Nephron progenitor cell (in vitro differentiated cells): ENCODE data around the gene UQCRC1.

ENCODE experiments used
- DNase-seq: peaks from one replicate; pipeline ENCODE4 v3.0.0; 2021
- H3K27ac Mint-ChIP-seq: 2 replicates; pipeline ENCODE4 v1.8.0; 2021; ENCODE audit warnings: mild to moderate bottlenecking, moderate library complexity, mixed read lengths
- H3K27me3 Mint-ChIP-seq: 2 replicates; pipeline ENCODE4 v1.8.0; 2021; ENCODE audit warnings: mild to moderate bottlenecking, low read depth, mixed read lengths; ENCODE audit not compliant: poor library complexity
- H3K36me3 Mint-ChIP-seq: 2 replicates; pipeline ENCODE4 v1.8.0; 2021; ENCODE audit warnings: low read depth, mixed read lengths
- H3K4me1 Mint-ChIP-seq: 2 replicates; pipeline ENCODE4 v1.8.0; 2021; ENCODE audit warnings: mixed read lengths
- H3K4me3 Mint-ChIP-seq: 2 replicates; pipeline ENCODE4 v1.8.0; 2021; ENCODE audit warnings: mild to moderate bottlenecking, moderate library complexity, mixed read lengths
- H3K9me3 Mint-ChIP-seq: 2 replicates; pipeline ENCODE4 v1.8.0; 2021; ENCODE audit warnings: mild to moderate bottlenecking, moderate library complexity, mixed read lengths
- TF ChIP-seq, protein P1 (sequence below): fragments of 200-600 bp; sonication (generic); IDR thresholded peaks from 2 replicates; pipeline ENCODE4 v1.5.0; 2021; ENCODE audit warnings: antibody characterized with exemption

The UQCRC1 gene

GRCh38 chr3:48631516-48632448 is 22.3 kb upstream of the UQCRC1 start:
- Mint-ChIP-seq H3K4me3 (no peak overlapping the region), H3K27ac (no peak overlapping the region), H3K27me3 (no peaks in the 10 kb centered on the region), H3K36me3 (peaks cover 26% of the 10 kb centered on the region), H3K4me1 (peaks cover 52% of the 10 kb centered on the region), H3K9me3 (no peaks in the 10 kb centered on the region)
- no peak for DNase-seq
- TF ChIP-seq, protein P1, sequence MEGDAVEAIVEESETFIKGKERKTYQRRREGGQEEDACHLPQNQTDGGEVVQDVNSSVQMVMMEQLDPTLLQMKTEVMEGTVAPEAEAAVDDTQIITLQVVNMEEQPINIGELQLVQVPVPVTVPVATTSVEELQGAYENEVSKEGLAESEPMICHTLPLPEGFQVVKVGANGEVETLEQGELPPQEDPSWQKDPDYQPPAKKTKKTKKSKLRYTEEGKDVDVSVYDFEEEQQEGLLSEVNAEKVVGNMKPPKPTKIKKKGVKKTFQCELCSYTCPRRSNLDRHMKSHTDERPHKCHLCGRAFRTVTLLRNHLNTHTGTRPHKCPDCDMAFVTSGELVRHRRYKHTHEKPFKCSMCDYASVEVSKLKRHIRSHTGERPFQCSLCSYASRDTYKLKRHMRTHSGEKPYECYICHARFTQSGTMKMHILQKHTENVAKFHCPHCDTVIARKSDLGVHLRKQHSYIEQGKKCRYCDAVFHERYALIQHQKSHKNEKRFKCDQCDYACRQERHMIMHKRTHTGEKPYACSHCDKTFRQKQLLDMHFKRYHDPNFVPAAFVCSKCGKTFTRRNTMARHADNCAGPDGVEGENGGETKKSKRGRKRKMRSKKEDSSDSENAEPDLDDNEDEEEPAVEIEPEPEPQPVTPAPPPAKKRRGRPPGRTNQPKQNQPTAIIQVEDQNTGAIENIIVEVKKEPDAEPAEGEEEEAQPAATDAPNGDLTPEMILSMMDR: no peak

- TF ChIP-seq, protein P1: no peak
- Mint-ChIP-seq H3K27ac (no peak overlapping the region), H3K27me3 (no peaks in the 10 kb centered on the region), H3K9me3 (no peaks in the 10 kb centered on the region), H3K4me1 (peaks cover 52% of the 10 kb centered on the region), H3K4me3 (no peak overlapping the region), H3K36me3 (peaks cover 36% of the 10 kb centered on the region)
- DNase-seq: no peak
Measured at GRCh38 chr3:48630833-48631232, 21.4 kb upstream of the UQCRC1 start.

GRCh38 chr3:48630407-48630806 is 21.0 kb upstream of the UQCRC1 start:
- Mint-ChIP-seq H3K4me3 (no peak overlapping the region), H3K36me3 (peaks cover 36% of the 10 kb centered on the region), H3K27ac (no peak overlapping the region), H3K27me3 (no peaks in the 10 kb centered on the region), H3K9me3 (no peaks in the 10 kb centered on the region), H3K4me1 (peaks cover 55% of the 10 kb centered on the region)
- TF ChIP-seq, protein P1: no peak
- DNase-seq: no peak

DNA sequence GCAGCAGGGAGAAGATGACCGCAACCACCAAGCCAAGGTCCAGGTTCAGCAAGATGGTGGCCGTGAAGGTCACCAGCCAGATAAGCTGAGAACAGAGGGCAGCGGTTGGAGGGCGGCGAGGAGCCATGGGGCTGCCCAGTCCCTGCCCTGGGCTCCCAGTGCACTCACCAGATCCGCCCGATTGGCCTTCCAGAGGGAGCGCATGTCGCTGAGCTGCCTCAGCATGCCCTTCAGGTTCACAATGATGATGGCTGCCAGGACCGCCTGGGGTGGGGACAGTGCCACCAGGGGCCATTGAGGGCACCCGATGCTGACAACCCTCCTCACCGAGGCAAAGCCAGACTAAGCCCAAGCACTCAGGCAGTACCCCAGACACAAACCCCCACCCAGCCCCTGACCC is 20.4 kb upstream of the UQCRC1 start:
- DNase-seq: no peak
- Mint-ChIP-seq H3K9me3 (no peaks in the 10 kb centered on the region), H3K36me3 (peaks cover 38% of the 10 kb centered on the region), H3K4me3 (no peak overlapping the region), H3K27ac (peak overlapping the region; percentile 85), H3K27me3 (no peaks in the 10 kb centered on the region), H3K4me1 (peaks cover 57% of the 10 kb centered on the region)
- TF ChIP-seq, protein P1: no peak

DNA sequence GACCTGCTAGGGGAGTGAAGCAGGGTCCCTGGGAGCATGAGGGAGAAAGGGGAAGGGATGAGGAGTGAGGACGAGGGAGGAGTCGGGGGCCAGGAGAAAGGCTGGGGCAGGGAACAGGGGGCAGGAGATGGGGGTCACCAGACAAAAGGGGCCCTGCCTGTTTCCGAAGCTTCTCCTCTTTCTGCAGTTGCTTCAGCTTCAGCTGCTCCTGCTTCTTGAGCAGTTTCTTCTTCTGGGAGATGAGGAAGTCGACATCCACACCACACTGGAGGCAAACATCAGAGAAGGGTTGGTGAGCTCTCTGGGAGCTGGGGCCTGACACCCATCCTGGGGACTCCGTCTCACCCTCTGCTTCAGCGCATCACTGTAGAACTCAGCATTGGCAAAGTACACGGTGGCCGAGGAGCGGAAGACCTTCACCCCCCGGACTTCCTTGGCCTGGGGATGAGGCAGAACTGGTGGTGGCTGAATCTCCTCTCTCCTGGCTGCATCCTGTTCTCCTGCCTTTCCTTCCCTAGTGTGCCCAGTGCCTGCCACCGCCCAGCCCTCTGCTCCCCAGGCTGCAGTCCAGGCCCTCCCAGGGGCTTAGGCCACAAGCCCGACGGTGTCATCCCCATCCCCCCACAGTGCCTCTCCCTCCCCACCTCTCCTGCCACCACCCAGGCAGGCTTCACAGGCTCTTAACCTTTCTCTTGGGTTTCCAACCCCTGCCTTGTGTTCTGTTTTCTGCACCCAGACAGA is 19.0 kb upstream of the UQCRC1 start:
- no peak overlapping the region for H3K4me3 Mint-ChIP-seq
- peaks cover 59% of the 10 kb centered on the region for H3K4me1 Mint-ChIP-seq

More for the DNA sequence above, 19.0 kb upstream of the UQCRC1 start:
- H3K27ac Mint-ChIP-seq: peak overlapping the region; percentile 85
- H3K36me3 Mint-ChIP-seq: peaks cover 47% of the 10 kb centered on the region
- DNase-seq: no peak
- H3K27me3 Mint-ChIP-seq: no peaks in the 10 kb centered on the region
- no peaks in the 10 kb centered on the region for H3K9me3 Mint-ChIP-seq
- TF ChIP-seq, protein P1: no peak
